ENCODE results near the gene MNT. TPM values are rescaled to one million over a fixed set of nuclear protein-coding genes. Genes with fewer than 3 reads are reported as not detected.

MNT gene
- total RNA-seq, 3 donors from 2014 or later (not counting 1 experiment from before 2014, with no cell fraction given): 72.3 to 108 (median 77.6) TPM

DNA sequence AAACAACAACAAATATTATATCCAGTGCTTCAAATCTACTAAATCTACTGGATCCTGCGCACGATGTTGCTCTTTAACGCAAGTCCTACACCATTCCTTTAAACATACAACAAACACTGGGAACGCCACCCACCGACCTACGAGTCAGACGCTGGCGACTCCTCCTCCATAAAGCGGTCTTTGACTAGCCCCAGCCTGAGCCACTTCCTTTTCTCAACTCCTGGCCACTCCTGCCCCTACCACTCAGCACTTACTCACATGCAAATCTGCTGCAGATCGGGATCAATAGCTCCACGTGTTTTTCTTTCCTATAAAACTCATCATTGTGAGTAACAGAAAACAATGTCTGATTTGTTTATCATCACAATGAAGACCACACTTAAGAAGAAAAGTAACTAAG is 32.8 kb upstream of the MNT start:
- Histone ChIP-seq H3K4me1 (ENCODE audit: control insufficient read depth, insufficient read depth, low read length) (no peaks in the 10 kb centered on the region), H3K4me3 (ENCODE audit: low read length) (no peak overlapping the region), H3K36me3 (ENCODE audit: control insufficient read depth, insufficient read depth, low read length) (peaks cover 42% of the 10 kb centered on the region), H3K27me3 (ENCODE audit: control insufficient read depth, insufficient read depth, low read length) (no peaks in the 10 kb centered on the region), H3K9me3 (ENCODE audit: control insufficient read depth, insufficient read depth, low read length) (no peaks in the 10 kb centered on the region), H3K27ac (ENCODE audit: low read length) (no peak overlapping the region)
- TF ChIP-seq, protein P1, sequence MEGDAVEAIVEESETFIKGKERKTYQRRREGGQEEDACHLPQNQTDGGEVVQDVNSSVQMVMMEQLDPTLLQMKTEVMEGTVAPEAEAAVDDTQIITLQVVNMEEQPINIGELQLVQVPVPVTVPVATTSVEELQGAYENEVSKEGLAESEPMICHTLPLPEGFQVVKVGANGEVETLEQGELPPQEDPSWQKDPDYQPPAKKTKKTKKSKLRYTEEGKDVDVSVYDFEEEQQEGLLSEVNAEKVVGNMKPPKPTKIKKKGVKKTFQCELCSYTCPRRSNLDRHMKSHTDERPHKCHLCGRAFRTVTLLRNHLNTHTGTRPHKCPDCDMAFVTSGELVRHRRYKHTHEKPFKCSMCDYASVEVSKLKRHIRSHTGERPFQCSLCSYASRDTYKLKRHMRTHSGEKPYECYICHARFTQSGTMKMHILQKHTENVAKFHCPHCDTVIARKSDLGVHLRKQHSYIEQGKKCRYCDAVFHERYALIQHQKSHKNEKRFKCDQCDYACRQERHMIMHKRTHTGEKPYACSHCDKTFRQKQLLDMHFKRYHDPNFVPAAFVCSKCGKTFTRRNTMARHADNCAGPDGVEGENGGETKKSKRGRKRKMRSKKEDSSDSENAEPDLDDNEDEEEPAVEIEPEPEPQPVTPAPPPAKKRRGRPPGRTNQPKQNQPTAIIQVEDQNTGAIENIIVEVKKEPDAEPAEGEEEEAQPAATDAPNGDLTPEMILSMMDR (IDR thresholded peaks at IDR 0.05): no peak
- Mint-ChIP-seq H3K36me3 (peaks cover 5% of the 10 kb centered on the region), H3K4me3 (no peak overlapping the region), H3K27ac (no peak overlapping the region), H3K27me3 (ENCODE audit: low read depth in 2 of 2) (no peaks in the 10 kb centered on the region), H3K9me3 (no peaks in the 10 kb centered on the region), H3K4me1 (peaks cover 0 to 7% of the 10 kb centered on the region in 2 donors)
- ATAC-seq: no peak
- 93% methylated on average over 11 of the region's 11 CpGs for WGBS (ENCODE audit: insufficient coverage)
- no peak for DNase-seq
- intact Hi-C loops (cut with micrococcal nuclease): no loop called here

DNA sequence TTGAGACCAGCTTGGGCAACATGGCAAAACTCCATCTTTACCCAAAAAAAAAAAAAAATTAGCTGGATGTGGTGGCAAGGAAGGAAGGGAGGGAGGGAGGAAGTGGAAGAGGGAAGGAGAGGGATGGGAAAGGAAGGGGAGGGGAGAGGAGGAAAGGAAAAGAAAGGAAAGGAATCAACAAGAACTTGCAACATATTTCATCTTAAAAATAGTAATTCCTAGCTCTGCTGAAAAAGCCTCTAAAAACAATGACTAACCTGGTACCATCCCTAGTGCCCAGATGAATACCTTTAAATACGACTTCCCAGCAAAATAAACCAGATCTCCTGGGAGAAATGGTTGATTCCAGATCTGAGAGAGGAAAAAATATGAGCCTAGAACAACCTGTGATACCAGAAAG is 27.1 kb upstream of the MNT start:
- H3K9me3 ChIP-seq (ENCODE audit: control insufficient read depth, insufficient read depth, low read length): no peaks in the 10 kb centered on the region
- TF ChIP-seq, protein P1 (IDR thresholded peaks at IDR 0.05): no peak
- Mint-ChIP-seq H3K27me3 (ENCODE audit: low read depth in 2 of 2) (no peaks in the 10 kb centered on the region), H3K4me1 (peaks cover 0 to 4% of the 10 kb centered on the region in 2 donors), H3K27ac (no peak overlapping the region), H3K9me3 (no peaks in the 10 kb centered on the region), H3K4me3 (no peak overlapping the region), H3K36me3 (peaks cover 7% of the 10 kb centered on the region)
- no peak overlapping the region for H3K4me3 ChIP-seq (ENCODE audit: low read length)
- peaks cover 4% of the 10 kb centered on the region for H3K36me3 ChIP-seq (ENCODE audit: control insufficient read depth, insufficient read depth, low read length)
- ATAC-seq: no peak
- H3K27ac ChIP-seq (ENCODE audit: low read length): no peak overlapping the region
- no peaks in the 10 kb centered on the region for H3K4me1 ChIP-seq (ENCODE audit: control insufficient read depth, insufficient read depth, low read length)
- no peak for DNase-seq
- no CpG with 5 or more reads among the region's 1 CpG for WGBS (ENCODE audit: insufficient coverage)
- intact Hi-C loops (cut with micrococcal nuclease): no loop called here
- no peaks in the 10 kb centered on the region for H3K27me3 ChIP-seq (ENCODE audit: control insufficient read depth, insufficient read depth, low read length)

DNA sequence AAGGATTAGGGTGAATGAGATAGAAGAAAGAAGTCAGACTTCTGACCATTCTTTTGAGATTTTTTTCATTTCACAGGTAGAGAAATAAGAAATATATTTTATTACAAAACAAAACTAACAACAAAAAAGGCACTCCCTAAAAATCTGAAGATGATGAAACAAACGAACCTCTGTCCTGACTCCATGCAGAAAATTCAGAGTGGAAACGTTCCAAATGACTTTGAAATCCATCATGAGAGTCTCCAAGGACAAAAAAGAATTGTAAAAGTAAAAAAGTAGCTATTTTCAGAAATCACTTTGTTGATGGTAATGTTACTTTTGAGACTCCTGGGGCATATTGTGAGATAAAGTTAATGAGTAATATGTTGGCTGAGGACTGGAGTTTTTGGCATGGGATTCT is 26.4 kb upstream of the MNT start:
- no peak overlapping the region for H3K4me3 Mint-ChIP-seq
- 100% methylated on average over 2 of the region's 2 CpGs for WGBS (ENCODE audit: insufficient coverage)
- ATAC-seq: no peak
- Histone ChIP-seq H3K4me3 (ENCODE audit: low read length) (no peak overlapping the region), H3K4me1 (ENCODE audit: control insufficient read depth, insufficient read depth, low read length) (no peaks in the 10 kb centered on the region), H3K9me3 (ENCODE audit: control insufficient read depth, insufficient read depth, low read length) (no peaks in the 10 kb centered on the region), H3K36me3 (ENCODE audit: control insufficient read depth, insufficient read depth, low read length) (peaks cover 2% of the 10 kb centered on the region), H3K27me3 (ENCODE audit: control insufficient read depth, insufficient read depth, low read length) (no peaks in the 10 kb centered on the region), H3K27ac (ENCODE audit: low read length) (no peak overlapping the region)
- H3K27me3 Mint-ChIP-seq (ENCODE audit: low read depth in 2 of 2): no peaks in the 10 kb centered on the region
- no peak for DNase-seq
- peaks cover 7% of the 10 kb centered on the region for H3K36me3 Mint-ChIP-seq
- peaks cover 0 to 4% of the 10 kb centered on the region in 2 donors for H3K4me1 Mint-ChIP-seq
- no peaks in the 10 kb centered on the region for H3K9me3 Mint-ChIP-seq
- H3K27ac Mint-ChIP-seq: no peak overlapping the region
- TF ChIP-seq, protein P1 (IDR thresholded peaks at IDR 0.05): no peak
- intact Hi-C loops (cut with micrococcal nuclease): no loop called here

DNA sequence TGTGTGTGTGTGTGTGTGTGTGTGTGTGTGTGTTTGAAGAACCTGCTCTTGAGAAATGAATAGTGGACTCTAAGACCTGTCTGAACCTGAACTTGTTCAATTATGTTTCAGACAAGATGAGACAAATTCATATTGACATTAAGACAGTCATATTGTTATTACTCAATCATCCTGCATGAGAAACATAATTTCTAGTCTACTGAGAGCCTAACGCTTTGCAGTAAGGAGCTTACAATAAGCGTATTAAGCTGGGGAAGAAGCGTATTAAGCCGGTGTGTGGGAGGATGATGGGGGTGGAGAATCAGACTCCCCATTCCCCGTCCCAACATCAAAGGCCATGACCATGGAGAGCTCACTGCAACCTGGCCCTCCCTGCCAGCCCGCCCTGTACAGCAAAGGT is 22.4 kb upstream of the MNT start:
- WGBS (ENCODE audit: insufficient coverage): 88% methylated on average over 5 of the region's 6 CpGs
- Mint-ChIP-seq H3K4me3 (no peak overlapping the region), H3K4me1 (peaks cover 0 to 4% of the 10 kb centered on the region in 2 donors), H3K27ac (no peak overlapping the region), H3K36me3 (peaks cover 7% of the 10 kb centered on the region), H3K9me3 (no peaks in the 10 kb centered on the region), H3K27me3 (ENCODE audit: low read depth in 2 of 2) (no peaks in the 10 kb centered on the region)
- ATAC-seq: no peak
- no peaks in the 10 kb centered on the region for H3K27me3 ChIP-seq (ENCODE audit: control insufficient read depth, insufficient read depth, low read length)
- no peaks in the 10 kb centered on the region for H3K4me1 ChIP-seq (ENCODE audit: control insufficient read depth, insufficient read depth, low read length)
- H3K9me3 ChIP-seq (ENCODE audit: control insufficient read depth, insufficient read depth, low read length): no peaks in the 10 kb centered on the region
- TF ChIP-seq, protein P1 (IDR thresholded peaks at IDR 0.05): no peak
- H3K27ac ChIP-seq (ENCODE audit: low read length): no peak overlapping the region
- H3K36me3 ChIP-seq (ENCODE audit: control insufficient read depth, insufficient read depth, low read length): peaks cover 31% of the 10 kb centered on the region
- H3K4me3 ChIP-seq (ENCODE audit: low read length): no peak overlapping the region
- DNase-seq: no peak
- intact Hi-C loops (cut with micrococcal nuclease): no loop called here

All from natural killer cell (primary cell).